ENCODE data around the gene TMEM114.

Gene TMEM114

GRCh38 chr16:8630255-8630953, 40.1 kb upstream of the TMEM114 start:
- DNase-seq (ENCODE audit: extremely low read depth, low read depth): no peak
- TF ChIP-seq CTCF (IDR thresholded peaks at IDR 0.05; ENCODE audit: low read depth, low read length): no peak

DNA sequence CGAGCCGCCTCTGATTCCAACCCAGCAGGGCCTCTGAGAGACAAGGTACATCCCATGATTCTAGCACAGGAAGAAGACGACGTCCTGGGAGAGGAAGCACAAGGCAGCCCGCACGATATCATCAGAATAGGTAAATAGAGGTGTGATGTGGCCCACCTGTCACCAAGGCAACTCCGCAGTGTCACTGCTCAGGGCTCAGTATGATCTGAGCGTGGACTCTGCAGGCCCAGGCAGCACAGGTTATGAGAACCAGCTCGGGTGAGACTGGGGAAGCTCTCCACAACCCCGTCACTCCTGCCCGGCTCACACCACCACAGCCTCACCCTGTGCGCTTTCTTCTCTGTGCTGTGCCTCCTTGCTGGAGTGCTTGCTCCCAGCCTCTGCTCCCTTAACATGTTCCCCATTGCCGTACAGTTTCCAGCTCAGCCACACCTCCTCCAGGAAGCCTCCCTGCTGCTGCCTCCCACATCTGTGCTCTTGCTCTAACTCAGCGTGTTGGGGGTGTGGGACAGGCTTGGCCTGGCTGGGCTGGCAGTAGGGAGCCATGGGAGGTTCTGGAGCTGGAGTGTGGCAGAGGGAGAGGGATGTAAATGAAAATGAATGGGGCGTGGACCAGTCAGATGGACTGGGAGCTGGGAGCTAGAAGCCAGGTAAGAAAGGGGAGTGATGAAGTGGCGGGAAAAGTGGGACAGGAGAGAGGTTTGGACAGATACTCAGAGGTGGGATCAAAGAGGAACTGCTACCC, 38.8 kb upstream of the TMEM114 start:
- DNase-seq (ENCODE audit: extremely low read depth, low read depth): no peak
- TF ChIP-seq CTCF (IDR thresholded peaks at IDR 0.05; ENCODE audit: low read depth, low read length): no peak

- TF ChIP-seq CTCF (IDR thresholded peaks at IDR 0.05; ENCODE audit: low read depth, low read length): no peak
- DNase-seq (ENCODE audit: extremely low read depth, low read depth): no peak
These were observed 37.1 kb upstream of the TMEM114 start for GRCh38 chr16:8627456-8627855.

DNA sequence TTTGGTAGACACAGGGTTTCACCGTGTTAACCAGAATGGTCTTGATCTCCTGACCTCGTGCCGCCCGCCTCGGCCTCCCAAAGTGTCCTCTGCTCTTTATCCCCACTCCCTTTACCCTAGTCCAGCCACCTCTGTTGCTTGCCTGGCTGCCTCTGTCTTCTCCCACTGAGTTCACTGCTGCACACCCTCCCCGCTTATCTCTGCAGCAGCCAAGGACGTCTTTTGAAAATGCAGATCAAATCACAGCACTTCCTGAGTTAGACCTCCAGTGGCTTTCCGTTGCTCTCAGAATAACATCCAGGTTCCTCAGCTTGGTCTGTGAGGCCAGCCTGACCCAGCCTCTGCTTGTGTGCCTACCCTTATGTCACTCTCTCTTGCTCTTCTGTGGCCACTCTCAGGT, 36.6 kb upstream of the TMEM114 start:
- DNase-seq (ENCODE audit: extremely low read depth, low read depth): no peak
- TF ChIP-seq CTCF (IDR thresholded peaks at IDR 0.05; ENCODE audit: low read depth, low read length): no peak

GRCh38 chr16:8625491-8626087, 35.3 kb upstream of the TMEM114 start:
- no peak for TF ChIP-seq CTCF (IDR thresholded peaks at IDR 0.05; ENCODE audit: low read depth, low read length)
- DNase-seq (ENCODE audit: extremely low read depth, low read depth): no peak

- DNase-seq (ENCODE audit: extremely low read depth, low read depth): no peak
- TF ChIP-seq CTCF (IDR thresholded peaks at IDR 0.05; ENCODE audit: low read depth, low read length): no peak
These were observed 33.3 kb upstream of the TMEM114 start for GRCh38 chr16:8623634-8624033.

GRCh38 chr16:8622315-8622656, 32.0 kb upstream of the TMEM114 start:
- DNase-seq (ENCODE audit: extremely low read depth, low read depth): no peak

More at GRCh38 chr16:8622315-8622656, 32.0 kb upstream of the TMEM114 start:
- no peak for TF ChIP-seq CTCF (IDR thresholded peaks at IDR 0.05; ENCODE audit: low read depth, low read length)
